Glomerular visceral epithelial cell (primary cell): ENCODE measurements around the gene TSPAN18.

Experiments
- DNase-seq: peaks from one replicate; pipeline ENCODE4 v3.0.0-alpha.2; 2016; ENCODE audit errors: extremely low spot score

TSPAN18 gene

GRCh38 chr11:44737245-44738085, 10.7 kb downstream of the TSPAN18 start:
- DNase-seq = no peak

GRCh38 chr11:44738791-44739190, 12.0 kb downstream of the TSPAN18 start:
- DNase-seq = no peak

- DNase-seq = no peak
Observed at GRCh38 chr11:44740967-44741366, 14.2 kb downstream of the TSPAN18 start.

GRCh38 chr11:44741976-44742375, 15.2 kb downstream of the TSPAN18 start:
- DNase-seq = no peak

- no peak for DNase-seq
Observed at GRCh38 chr11:44742508-44743246, 15.9 kb downstream of the TSPAN18 start.

GRCh38 chr11:44743326-44743725, 16.6 kb downstream of the TSPAN18 start:
- no peak for DNase-seq

- DNase-seq = no peak
Observed at GRCh38 chr11:44743959-44744557, 17.3 kb downstream of the TSPAN18 start.

GRCh38 chr11:44746894-44747293, 20.1 kb downstream of the TSPAN18 start:
- no peak for DNase-seq

- no peak for DNase-seq
Observed at GRCh38 chr11:44747316-44747715, 20.6 kb downstream of the TSPAN18 start.

- no peak for DNase-seq
Observed at GRCh38 chr11:44747836-44748235, 21.1 kb downstream of the TSPAN18 start.

- DNase-seq = no peak
Observed at GRCh38 chr11:44748606-44749005, 21.8 kb downstream of the TSPAN18 start.

- no peak for DNase-seq
Observed at GRCh38 chr11:44749189-44749588, 22.4 kb downstream of the TSPAN18 start.

GRCh38 chr11:44750551-44751465, 24.0 kb downstream of the TSPAN18 start:
- DNase-seq = no peak

- DNase-seq = no peak
Observed at GRCh38 chr11:44752300-44752699, 25.5 kb downstream of the TSPAN18 start.

GRCh38 chr11:44752713-44753112, 26.0 kb downstream of the TSPAN18 start:
- no peak for DNase-seq

- no peak for DNase-seq
Observed at GRCh38 chr11:44753961-44754645, 27.3 kb downstream of the TSPAN18 start.

GRCh38 chr11:44754876-44755555, 28.3 kb downstream of the TSPAN18 start:
- no peak for DNase-seq

GRCh38 chr11:44755556-44756523, 29.1 kb downstream of the TSPAN18 start:
- peak; percentile 29 for DNase-seq

- no peak for DNase-seq
Observed at GRCh38 chr11:44758983-44759382, 32.2 kb downstream of the TSPAN18 start.
